WTC11 (cell line): ENCODE results near the gene MRPL41.

Source experiments
- ELF4 ChIP-seq: sonication (generic); formaldehyde crosslinking; IDR thresholded peaks from 2 replicates; pipeline ENCODE4 v1.8.1; 2022; ENCODE audit warnings: low read depth, mild to moderate bottlenecking, moderate library complexity, missing genetic modification reagents
- NR1H2 ChIP-seq: sonication (generic); formaldehyde crosslinking; IDR thresholded peaks from 2 replicates; pipeline ENCODE4 v1.9.0; 2021; ENCODE audit warnings: mild to moderate bottlenecking, moderate library complexity, missing genetic modification reagents
- SP1 ChIP-seq: sonication (generic); formaldehyde crosslinking; conservative IDR thresholded peaks from 2 replicates; pipeline ENCODE4 v1.8.1; 2022; ENCODE audit warnings: missing genetic modification reagents
- TP53 ChIP-seq: sonication (generic); formaldehyde crosslinking; IDR thresholded peaks from 2 replicates; pipeline ENCODE4 v1.8.1; 2023; ENCODE audit warnings: mild to moderate bottlenecking, missing genetic modification reagents
- ZNF138 ChIP-seq: sonication (generic); formaldehyde crosslinking; conservative IDR thresholded peaks from 2 replicates; pipeline ENCODE4 v1.8.1; 2022; ENCODE audit warnings: mild to moderate bottlenecking, moderate library complexity, missing genetic modification reagents
- ZNF263 ChIP-seq: sonication (generic); formaldehyde crosslinking; IDR thresholded peaks from 2 replicates; pipeline ENCODE4 v1.8.1; 2022; ENCODE audit warnings: low read depth, mild to moderate bottlenecking, moderate library complexity, missing genetic modification reagents
- TF ChIP-seq, protein P1 (sequence below): sonication (generic); formaldehyde crosslinking; IDR thresholded peaks from 2 replicates; pipeline ENCODE4 v1.8.0; 2022; ENCODE audit warnings: mild to moderate bottlenecking, missing genetic modification reagents
- TF ChIP-seq, protein P2 (sequence below): sonication (generic); formaldehyde crosslinking; IDR thresholded peaks from 2 replicates; pipeline ENCODE4 v1.8.1; 2023; ENCODE audit warnings: mild to moderate bottlenecking, moderate library complexity, missing genetic modification reagents
- TF ChIP-seq, protein P3 (sequence below): sonication (generic); formaldehyde crosslinking; IDR thresholded peaks from 2 replicates; pipeline ENCODE4 v1.8.1; 2023; ENCODE audit warnings: mild to moderate bottlenecking, missing genetic modification reagents, moderate library complexity
- TF ChIP-seq, protein P4 (sequence below): fragments of 200-600 bp; IDR thresholded peaks from 2 replicates; pipeline ENCODE4 v1.8.0; 2022; ENCODE audit warnings: antibody characterized with exemption
- TF ChIP-seq, protein P5 (sequence below): sonication (generic); formaldehyde crosslinking; IDR thresholded peaks from 2 replicates; pipeline ENCODE4 v1.8.0; 2022; ENCODE audit warnings: mild to moderate bottlenecking, missing genetic modification reagents
- TF ChIP-seq, protein P6 (sequence below): sonication (generic); formaldehyde crosslinking; IDR thresholded peaks from 2 replicates; pipeline ENCODE4 v1.8.1; 2023; ENCODE audit warnings: mild to moderate bottlenecking, missing genetic modification reagents, moderate library complexity
- TF ChIP-seq, protein P7 (sequence below): sonication (generic); formaldehyde crosslinking; IDR thresholded peaks from 2 replicates; pipeline ENCODE4 v1.8.1; 2022; ENCODE audit warnings: low read depth, missing genetic modification reagents, borderline replicate concordance

DNA sequence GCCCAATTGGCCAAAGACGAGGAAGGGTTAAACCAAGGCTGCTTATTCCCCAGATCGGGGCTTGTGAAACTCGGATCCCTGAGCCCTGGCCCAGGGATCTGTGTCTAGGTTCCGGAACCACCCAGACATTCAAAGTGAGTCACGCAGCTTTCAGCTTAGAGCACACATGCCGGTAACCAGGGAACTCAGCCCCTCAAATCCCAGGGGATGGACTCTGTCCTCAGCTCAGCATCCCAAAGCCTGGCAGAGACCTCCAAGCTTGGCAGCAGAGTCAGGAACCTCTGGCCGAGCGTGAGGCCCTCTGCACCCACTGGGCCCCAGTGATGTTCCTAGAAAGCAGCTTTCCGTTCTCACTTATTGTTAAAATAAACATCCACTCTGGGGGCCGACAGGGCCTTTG, 6.6 kb upstream of the MRPL41 start:
- TF ChIP-seq, protein P1, sequence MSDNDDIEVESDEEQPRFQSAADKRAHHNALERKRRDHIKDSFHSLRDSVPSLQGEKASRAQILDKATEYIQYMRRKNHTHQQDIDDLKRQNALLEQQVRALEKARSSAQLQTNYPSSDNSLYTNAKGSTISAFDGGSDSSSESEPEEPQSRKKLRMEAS (CRISPR knock-in tag), result no peak
- TF ChIP-seq TP53 (no peak), ELF4 (no peak), SP1 (CRISPR knock-in tag) (no peak), NR1H2 (CRISPR knock-in tag) (no peak), ZNF263 (no peak), ZNF138 (no peak)
- TF ChIP-seq, protein P2, sequence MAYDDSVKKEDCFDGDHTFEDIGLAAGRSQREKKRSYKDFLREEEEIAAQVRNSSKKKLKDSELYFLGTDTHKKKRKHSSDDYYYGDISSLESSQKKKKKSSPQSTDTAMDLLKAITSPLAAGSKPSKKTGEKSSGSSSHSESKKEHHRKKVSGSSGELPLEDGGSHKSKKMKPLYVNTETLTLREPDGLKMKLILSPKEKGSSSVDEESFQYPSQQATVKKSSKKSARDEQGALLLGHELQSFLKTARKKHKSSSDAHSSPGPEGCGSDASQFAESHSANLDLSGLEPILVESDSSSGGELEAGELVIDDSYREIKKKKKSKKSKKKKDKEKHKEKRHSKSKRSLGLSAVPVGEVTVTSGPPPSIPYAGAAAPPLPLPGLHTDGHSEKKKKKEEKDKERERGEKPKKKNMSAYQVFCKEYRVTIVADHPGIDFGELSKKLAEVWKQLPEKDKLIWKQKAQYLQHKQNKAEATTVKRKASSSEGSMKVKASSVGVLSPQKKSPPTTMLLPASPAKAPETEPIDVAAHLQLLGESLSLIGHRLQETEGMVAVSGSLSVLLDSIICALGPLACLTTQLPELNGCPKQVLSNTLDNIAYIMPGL (CRISPR knock-in tag), result no peak
- TF ChIP-seq, protein P3, sequence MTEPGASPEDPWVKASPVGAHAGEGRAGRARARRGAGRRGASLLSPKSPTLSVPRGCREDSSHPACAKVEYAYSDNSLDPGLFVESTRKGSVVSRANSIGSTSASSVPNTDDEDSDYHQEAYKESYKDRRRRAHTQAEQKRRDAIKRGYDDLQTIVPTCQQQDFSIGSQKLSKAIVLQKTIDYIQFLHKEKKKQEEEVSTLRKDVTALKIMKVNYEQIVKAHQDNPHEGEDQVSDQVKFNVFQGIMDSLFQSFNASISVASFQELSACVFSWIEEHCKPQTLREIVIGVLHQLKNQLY (CRISPR knock-in tag), result no peak
- TF ChIP-seq, protein P4, sequence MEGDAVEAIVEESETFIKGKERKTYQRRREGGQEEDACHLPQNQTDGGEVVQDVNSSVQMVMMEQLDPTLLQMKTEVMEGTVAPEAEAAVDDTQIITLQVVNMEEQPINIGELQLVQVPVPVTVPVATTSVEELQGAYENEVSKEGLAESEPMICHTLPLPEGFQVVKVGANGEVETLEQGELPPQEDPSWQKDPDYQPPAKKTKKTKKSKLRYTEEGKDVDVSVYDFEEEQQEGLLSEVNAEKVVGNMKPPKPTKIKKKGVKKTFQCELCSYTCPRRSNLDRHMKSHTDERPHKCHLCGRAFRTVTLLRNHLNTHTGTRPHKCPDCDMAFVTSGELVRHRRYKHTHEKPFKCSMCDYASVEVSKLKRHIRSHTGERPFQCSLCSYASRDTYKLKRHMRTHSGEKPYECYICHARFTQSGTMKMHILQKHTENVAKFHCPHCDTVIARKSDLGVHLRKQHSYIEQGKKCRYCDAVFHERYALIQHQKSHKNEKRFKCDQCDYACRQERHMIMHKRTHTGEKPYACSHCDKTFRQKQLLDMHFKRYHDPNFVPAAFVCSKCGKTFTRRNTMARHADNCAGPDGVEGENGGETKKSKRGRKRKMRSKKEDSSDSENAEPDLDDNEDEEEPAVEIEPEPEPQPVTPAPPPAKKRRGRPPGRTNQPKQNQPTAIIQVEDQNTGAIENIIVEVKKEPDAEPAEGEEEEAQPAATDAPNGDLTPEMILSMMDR, result no peak
- TF ChIP-seq, protein P5, sequence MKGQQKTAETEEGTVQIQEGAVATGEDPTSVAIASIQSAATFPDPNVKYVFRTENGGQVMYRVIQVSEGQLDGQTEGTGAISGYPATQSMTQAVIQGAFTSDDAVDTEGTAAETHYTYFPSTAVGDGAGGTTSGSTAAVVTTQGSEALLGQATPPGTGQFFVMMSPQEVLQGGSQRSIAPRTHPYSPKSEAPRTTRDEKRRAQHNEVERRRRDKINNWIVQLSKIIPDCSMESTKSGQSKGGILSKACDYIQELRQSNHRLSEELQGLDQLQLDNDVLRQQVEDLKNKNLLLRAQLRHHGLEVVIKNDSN (CRISPR knock-in tag), result no peak
- TF ChIP-seq, protein P6, sequence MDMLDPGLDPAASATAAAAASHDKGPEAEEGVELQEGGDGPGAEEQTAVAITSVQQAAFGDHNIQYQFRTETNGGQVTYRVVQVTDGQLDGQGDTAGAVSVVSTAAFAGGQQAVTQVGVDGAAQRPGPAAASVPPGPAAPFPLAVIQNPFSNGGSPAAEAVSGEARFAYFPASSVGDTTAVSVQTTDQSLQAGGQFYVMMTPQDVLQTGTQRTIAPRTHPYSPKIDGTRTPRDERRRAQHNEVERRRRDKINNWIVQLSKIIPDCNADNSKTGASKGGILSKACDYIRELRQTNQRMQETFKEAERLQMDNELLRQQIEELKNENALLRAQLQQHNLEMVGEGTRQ (CRISPR knock-in tag), result no peak
- TF ChIP-seq, protein P7, sequence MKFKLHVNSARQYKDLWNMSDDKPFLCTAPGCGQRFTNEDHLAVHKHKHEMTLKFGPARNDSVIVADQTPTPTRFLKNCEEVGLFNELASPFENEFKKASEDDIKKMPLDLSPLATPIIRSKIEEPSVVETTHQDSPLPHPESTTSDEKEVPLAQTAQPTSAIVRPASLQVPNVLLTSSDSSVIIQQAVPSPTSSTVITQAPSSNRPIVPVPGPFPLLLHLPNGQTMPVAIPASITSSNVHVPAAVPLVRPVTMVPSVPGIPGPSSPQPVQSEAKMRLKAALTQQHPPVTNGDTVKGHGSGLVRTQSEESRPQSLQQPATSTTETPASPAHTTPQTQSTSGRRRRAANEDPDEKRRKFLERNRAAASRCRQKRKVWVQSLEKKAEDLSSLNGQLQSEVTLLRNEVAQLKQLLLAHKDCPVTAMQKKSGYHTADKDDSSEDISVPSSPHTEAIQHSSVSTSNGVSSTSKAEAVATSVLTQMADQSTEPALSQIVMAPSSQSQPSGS (CRISPR knock-in tag), result no peak
